ENCODE measurements around the gene VANGL2. TPM values are rescaled to one million over a fixed set of nuclear protein-coding genes. Genes with fewer than 3 reads are reported as not detected.

Gene VANGL2
- total and polyA plus RNA-seq, 4 donors = 1.3 to 13.9 (median 2.2) TPM

DNA sequence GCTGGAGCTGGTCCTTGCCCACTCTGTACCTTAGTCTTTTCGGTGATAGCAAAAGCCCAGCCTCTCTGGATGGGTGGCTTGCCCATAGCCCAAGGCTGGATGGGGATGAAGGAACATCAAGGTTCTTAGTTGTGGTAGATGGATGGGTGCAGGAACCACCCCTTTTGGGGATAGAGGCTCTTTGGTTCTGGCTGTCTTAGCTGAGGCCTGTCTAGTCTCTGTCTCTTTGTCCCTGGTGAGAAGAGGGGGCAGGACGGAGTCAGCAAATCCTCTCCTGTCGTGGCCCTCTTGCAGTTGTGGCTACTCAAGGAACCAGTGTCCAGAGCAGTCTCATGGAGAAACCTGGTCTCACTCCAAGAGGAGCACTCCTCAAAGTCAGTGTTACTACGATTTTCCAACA is 8.5 kb downstream of the VANGL2 start:
- DNase-seq (no peak), ATAC-seq (ENCODE audit: insufficient read depth, low FRiP score) (no peak)
- 88 to 96% methylated on average over 4 of the region's 4 CpGs for WGBS, 2 donors
- Histone ChIP-seq H3K36me3 (ENCODE audit: control insufficient read depth in 4 of 4, insufficient read depth in 4 of 4, low read length in 4 of 4) (no peaks in the 10 kb centered on the region), H3K27ac (ENCODE audit: low read depth in 1 of 2, low read length in 1 of 2) (no peak overlapping the region), H3K9me3 (ENCODE audit: control insufficient read depth in 4 of 4, insufficient read depth in 3 of 4, low read length in 3 of 4) (no peaks in the 10 kb centered on the region), H3K27me3 (ENCODE audit: control insufficient read depth in 3 of 3, insufficient read depth in 3 of 3, low read length in 2 of 3) (no peaks in the 10 kb centered on the region), H3K4me1 (ENCODE audit: control insufficient read depth in 5 of 5, insufficient read depth in 5 of 5, low read length in 5 of 5) (peaks cover 0 to 23% (median 4%) of the 10 kb centered on the region in 5 donors), H3K9ac (ENCODE audit: insufficient read depth in 1 of 2, low read length in 2 of 2) (no peak overlapping the region), H3K4me3 (no peak overlapping the region)
- TF ChIP-seq, protein P1, sequence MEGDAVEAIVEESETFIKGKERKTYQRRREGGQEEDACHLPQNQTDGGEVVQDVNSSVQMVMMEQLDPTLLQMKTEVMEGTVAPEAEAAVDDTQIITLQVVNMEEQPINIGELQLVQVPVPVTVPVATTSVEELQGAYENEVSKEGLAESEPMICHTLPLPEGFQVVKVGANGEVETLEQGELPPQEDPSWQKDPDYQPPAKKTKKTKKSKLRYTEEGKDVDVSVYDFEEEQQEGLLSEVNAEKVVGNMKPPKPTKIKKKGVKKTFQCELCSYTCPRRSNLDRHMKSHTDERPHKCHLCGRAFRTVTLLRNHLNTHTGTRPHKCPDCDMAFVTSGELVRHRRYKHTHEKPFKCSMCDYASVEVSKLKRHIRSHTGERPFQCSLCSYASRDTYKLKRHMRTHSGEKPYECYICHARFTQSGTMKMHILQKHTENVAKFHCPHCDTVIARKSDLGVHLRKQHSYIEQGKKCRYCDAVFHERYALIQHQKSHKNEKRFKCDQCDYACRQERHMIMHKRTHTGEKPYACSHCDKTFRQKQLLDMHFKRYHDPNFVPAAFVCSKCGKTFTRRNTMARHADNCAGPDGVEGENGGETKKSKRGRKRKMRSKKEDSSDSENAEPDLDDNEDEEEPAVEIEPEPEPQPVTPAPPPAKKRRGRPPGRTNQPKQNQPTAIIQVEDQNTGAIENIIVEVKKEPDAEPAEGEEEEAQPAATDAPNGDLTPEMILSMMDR (IDR thresholded peaks at IDR 0.05; ENCODE audit: control extremely low read depth, extremely low read depth) = no peak

DNA sequence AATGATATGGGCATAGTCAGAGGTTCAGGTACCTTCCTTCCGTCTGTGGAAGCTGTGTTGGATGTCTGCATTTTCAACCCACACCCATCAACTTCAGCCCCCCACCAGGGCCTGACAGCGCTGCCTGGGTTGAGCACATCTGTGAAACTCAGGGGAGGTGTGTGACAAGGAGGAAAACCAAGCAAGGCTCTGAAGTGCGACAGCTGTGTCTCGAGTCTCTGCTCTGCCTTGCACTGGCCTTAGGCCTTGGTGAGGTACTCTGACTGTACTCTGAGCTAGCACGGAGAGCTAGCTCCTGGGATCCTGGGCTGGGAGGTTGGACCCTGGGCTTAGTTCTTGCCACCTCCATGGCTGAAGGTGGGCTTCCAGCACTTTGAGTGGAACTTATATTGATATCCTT is 9.1 kb downstream of the VANGL2 start:
- no peak overlapping the region for H3K9ac ChIP-seq (ENCODE audit: insufficient read depth in 1 of 2, low read length in 2 of 2)

DNA sequence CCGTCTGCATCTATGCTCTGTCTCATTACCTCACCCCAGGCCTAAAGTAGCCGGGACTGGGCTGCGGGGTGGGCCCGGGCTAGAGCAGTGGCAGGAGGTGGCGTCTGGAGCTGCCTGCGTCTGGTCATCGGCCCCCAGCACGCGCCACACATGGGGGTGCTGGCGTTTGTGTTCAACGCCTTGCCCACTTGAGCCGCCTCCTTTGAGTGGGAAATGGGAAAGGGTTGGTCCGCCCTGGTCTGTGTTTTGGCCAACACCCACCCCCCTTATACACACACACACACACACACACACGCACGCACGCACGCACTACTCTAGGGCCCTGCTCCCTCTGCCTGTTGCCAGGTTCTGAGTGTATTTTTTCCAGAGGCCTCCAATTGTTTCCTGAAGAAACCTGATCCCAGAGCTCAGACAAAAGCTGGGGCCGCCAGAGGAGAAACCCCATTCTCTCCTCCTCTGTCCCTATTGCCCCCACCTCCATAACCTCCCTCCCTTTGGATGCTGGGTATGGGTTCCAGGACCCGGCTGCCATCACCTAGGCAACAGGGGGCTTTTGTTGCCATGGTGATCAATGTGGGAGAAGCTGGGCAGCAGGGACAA is 10.1 kb downstream of the VANGL2 start:
- H3K36me3 ChIP-seq (ENCODE audit: control insufficient read depth in 4 of 4, insufficient read depth in 4 of 4, low read length in 4 of 4) = no peaks in the 10 kb centered on the region
- 52 to 82% methylated on average over 19 of the region's 19 CpGs for WGBS, 2 donors
- no peaks in the 10 kb centered on the region for H3K27me3 ChIP-seq (ENCODE audit: control insufficient read depth in 3 of 3, insufficient read depth in 3 of 3, low read length in 2 of 3)
- peaks cover 0 to 23% (median 1%) of the 10 kb centered on the region in 5 donors for H3K4me1 ChIP-seq (ENCODE audit: control insufficient read depth in 5 of 5, insufficient read depth in 5 of 5, low read length in 5 of 5)
- DNase-seq = peak; percentile 61 to 72 (median 70)
- TF ChIP-seq, protein P1 (IDR thresholded peaks at IDR 0.05; ENCODE audit: control extremely low read depth, extremely low read depth) = no peak
- no peaks in the 10 kb centered on the region for H3K9me3 ChIP-seq (ENCODE audit: control insufficient read depth in 4 of 4, insufficient read depth in 3 of 4, low read length in 3 of 4)
- no peak for ATAC-seq (ENCODE audit: insufficient read depth, low FRiP score)
- H3K9ac ChIP-seq (ENCODE audit: insufficient read depth in 1 of 2, low read length in 2 of 2) = no peak overlapping the region
- no peak overlapping the region for H3K4me3 ChIP-seq
- peak overlapping the region in 1 of 2 donors; percentile 15 for H3K27ac ChIP-seq (ENCODE audit: low read depth in 1 of 2, low read length in 1 of 2)

More for the DNA sequence above, 9.1 kb downstream of the VANGL2 start:
- Histone ChIP-seq H3K27ac (ENCODE audit: low read depth in 1 of 2, low read length in 1 of 2) (no peak overlapping the region), H3K27me3 (ENCODE audit: control insufficient read depth in 3 of 3, insufficient read depth in 3 of 3, low read length in 2 of 3) (no peaks in the 10 kb centered on the region), H3K4me3 (no peak overlapping the region), H3K4me1 (ENCODE audit: control insufficient read depth in 5 of 5, insufficient read depth in 5 of 5, low read length in 5 of 5) (peaks cover 0 to 23% (median 1%) of the 10 kb centered on the region in 5 donors), H3K9me3 (ENCODE audit: control insufficient read depth in 4 of 4, insufficient read depth in 3 of 4, low read length in 3 of 4) (no peaks in the 10 kb centered on the region), H3K36me3 (ENCODE audit: control insufficient read depth in 4 of 4, insufficient read depth in 4 of 4, low read length in 4 of 4) (no peaks in the 10 kb centered on the region)
- DNase-seq (no peak), ATAC-seq (ENCODE audit: insufficient read depth, low FRiP score) (no peak)
- TF ChIP-seq, protein P1 (IDR thresholded peaks at IDR 0.05; ENCODE audit: control extremely low read depth, extremely low read depth) = no peak
- 80 to 88% methylated on average over 5 of the region's 5 CpGs for WGBS, 2 donors
